T-helper 1 cell treated with Interleukin-12 subunit alpha and Interleukin-12 subunit beta and Interleukin-4 antibody, amounts not matched to agents 30 ng/mL and 1 ng/mL, for 36 hours (primary cell): ENCODE measurements around the gene OR7A10. TPM values are rescaled to one million over a fixed set of nuclear protein-coding genes. Genes with fewer than 3 reads are reported as not detected.
"Not testable (repeated sequence)": the region's sequence is repeated elsewhere in the genome, so short reads cannot be mapped to it uniquely, and the experiment has no call there.

ENCODE experiments used
- intact Hi-C: fragments of 100-400 bp; cut with micrococcal nuclease; formaldehyde crosslinking; loops from one replicate; pipeline ENCODE4 v1.15.1; 2024
- total RNA-seq: library from RNA; stranded (reverse); gene quantifications from 2 replicates; pipeline ENCODE4 v1.2.3, GENCODE V29; 2022

OR7A10 gene
- total RNA-seq, 1 donor from 2014 or later = not detected

- intact Hi-C loops = no loop called here
These were observed 53.5 kb downstream of the OR7A10 start for GRCh38 chr19:14795078-14795721.

GRCh38 chr19:14792250-14792649 lies 56.5 kb downstream of the OR7A10 start:
- intact Hi-C loops = not testable (repeated sequence)

Other genes starting within 250 kb of the OR7A10 start
- not detected in 2 replicates for gene ADGRE3, start 174.1 kb downstream of the OR7A10 start, total RNA-seq
- 13.3 and 14.5 TPM in 2 replicates for gene ZNF333, start 158.9 kb downstream of the OR7A10 start, total RNA-seq
- gene ADGRE2, start 70.4 kb downstream of the OR7A10 start, total RNA-seq = 0.88 and 2.3 TPM in 2 replicates
- not detected in 2 replicates for gene OR7A5, start 13.7 kb downstream of the OR7A10 start, total RNA-seq
- gene OR7C1, start 13.7 kb downstream of the OR7A10 start, total RNA-seq = not detected in 2 replicates
- not detected in 2 replicates for gene OR7A17, start 37.2 kb upstream of the OR7A10 start, total RNA-seq
- gene OR7C2, start 92.6 kb upstream of the OR7A10 start, total RNA-seq = not detected in 2 replicates
- not detected in 2 replicates for gene SLC1A6, start 130.9 kb upstream of the OR7A10 start, total RNA-seq
- gene CASP14, start 200.6 kb upstream of the OR7A10 start, total RNA-seq = not detected in 2 replicates
- gene OR1I1, start 233.3 kb upstream of the OR7A10 start, total RNA-seq = not detected in 2 replicates